HCT116 (cell line): Measurements from ENCODE around the gene PTGES2.

Experiments used
- POLR2A ChIP-seq: IDR thresholded peaks from 2 replicates; pipeline ENCODE4 v1.7.0; 2011; ENCODE audit warnings: borderline replicate concordance; ENCODE audit not compliant: insufficient read depth, insufficient read length; ENCODE audit errors: extremely low read depth
- SP1 ChIP-seq: IDR thresholded peaks from 2 replicates; pipeline ENCODE4 v1.6.1; 2012; ENCODE audit warnings: low read depth
- TF ChIP-seq, protein P1 (sequence below), 3 experiments: fragments of 200-600 bp in 1 of 3; sonication (generic) in 1 of 3; IDR thresholded peaks in 2 of 3; conservative IDR thresholded peaks in 1 of 3; 2 replicates each; pipeline ENCODE4 v1.5.1; 2012 to 2017; ENCODE audit warnings: low read depth in 2 of 3, low read length in 2 of 3, antibody characterized with exemption in 1 of 3, borderline replicate concordance in 1 of 3, control low read depth in 1 of 3, mild to moderate bottlenecking in 1 of 3, mixed read lengths in 1 of 3, mixed run types in 1 of 3, moderate library complexity in 1 of 3; ENCODE audit not compliant: insufficient read depth in 1 of 3
- TF ChIP-seq, protein P2 (sequence below): IDR thresholded peaks from 2 replicates; pipeline ENCODE4 v1.6.1; 2012; ENCODE audit warnings: low read depth

DNA sequence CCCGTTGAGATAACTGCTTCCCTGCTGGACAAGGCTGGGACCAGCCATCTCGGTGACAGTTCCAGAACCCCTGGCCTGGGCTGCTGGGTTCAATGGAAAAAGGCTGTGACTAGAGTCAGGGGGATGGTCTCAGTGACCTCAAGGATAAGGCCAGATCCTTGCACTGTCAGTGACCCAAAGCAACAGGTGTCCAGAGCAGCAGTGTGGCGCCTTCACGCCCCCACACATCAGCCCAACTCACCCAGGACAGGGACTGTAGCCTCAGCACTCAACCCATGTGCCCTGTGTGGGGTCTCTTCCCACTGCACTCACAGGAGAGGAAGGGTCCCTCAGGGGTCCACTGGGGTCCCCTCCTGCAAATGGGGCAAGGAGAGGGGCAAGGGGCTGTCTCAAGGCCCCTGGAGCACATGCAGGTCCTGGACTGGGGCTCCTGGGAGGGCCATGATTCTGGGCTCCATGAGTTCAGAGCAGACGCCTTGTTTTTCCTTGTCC lies 21.0 kb upstream of the PTGES2 start:
- TF ChIP-seq, protein P1, sequence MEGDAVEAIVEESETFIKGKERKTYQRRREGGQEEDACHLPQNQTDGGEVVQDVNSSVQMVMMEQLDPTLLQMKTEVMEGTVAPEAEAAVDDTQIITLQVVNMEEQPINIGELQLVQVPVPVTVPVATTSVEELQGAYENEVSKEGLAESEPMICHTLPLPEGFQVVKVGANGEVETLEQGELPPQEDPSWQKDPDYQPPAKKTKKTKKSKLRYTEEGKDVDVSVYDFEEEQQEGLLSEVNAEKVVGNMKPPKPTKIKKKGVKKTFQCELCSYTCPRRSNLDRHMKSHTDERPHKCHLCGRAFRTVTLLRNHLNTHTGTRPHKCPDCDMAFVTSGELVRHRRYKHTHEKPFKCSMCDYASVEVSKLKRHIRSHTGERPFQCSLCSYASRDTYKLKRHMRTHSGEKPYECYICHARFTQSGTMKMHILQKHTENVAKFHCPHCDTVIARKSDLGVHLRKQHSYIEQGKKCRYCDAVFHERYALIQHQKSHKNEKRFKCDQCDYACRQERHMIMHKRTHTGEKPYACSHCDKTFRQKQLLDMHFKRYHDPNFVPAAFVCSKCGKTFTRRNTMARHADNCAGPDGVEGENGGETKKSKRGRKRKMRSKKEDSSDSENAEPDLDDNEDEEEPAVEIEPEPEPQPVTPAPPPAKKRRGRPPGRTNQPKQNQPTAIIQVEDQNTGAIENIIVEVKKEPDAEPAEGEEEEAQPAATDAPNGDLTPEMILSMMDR (IDR thresholded peaks at IDR 0.05 in 2 of 3, conservative IDR thresholded peaks at IDR 0.05 in 1 of 3; ENCODE audit: borderline replicate concordance in 1 of 3, insufficient read depth in 1 of 3, low read depth in 2 of 3, low read length in 2 of 3), result no peak
- TF ChIP-seq SP1 (no peak), POLR2A (no peak)
- TF ChIP-seq, protein P2, sequence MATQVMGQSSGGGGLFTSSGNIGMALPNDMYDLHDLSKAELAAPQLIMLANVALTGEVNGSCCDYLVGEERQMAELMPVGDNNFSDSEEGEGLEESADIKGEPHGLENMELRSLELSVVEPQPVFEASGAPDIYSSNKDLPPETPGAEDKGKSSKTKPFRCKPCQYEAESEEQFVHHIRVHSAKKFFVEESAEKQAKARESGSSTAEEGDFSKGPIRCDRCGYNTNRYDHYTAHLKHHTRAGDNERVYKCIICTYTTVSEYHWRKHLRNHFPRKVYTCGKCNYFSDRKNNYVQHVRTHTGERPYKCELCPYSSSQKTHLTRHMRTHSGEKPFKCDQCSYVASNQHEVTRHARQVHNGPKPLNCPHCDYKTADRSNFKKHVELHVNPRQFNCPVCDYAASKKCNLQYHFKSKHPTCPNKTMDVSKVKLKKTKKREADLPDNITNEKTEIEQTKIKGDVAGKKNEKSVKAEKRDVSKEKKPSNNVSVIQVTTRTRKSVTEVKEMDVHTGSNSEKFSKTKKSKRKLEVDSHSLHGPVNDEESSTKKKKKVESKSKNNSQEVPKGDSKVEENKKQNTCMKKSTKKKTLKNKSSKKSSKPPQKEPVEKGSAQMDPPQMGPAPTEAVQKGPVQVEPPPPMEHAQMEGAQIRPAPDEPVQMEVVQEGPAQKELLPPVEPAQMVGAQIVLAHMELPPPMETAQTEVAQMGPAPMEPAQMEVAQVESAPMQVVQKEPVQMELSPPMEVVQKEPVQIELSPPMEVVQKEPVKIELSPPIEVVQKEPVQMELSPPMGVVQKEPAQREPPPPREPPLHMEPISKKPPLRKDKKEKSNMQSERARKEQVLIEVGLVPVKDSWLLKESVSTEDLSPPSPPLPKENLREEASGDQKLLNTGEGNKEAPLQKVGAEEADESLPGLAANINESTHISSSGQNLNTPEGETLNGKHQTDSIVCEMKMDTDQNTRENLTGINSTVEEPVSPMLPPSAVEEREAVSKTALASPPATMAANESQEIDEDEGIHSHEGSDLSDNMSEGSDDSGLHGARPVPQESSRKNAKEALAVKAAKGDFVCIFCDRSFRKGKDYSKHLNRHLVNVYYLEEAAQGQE, result no peak
